OCI-M2 (cell line): ENCODE data around the gene TNPO1.
"Not testable (repeated sequence)": the region's sequence is repeated elsewhere in the genome, so short reads cannot be mapped to it uniquely, and the experiment has no call there.

Source experiments
- DNase-seq: peaks from one replicate; lab custom pipeline; 2025; ENCODE audit not compliant: unreplicated experiment; lab: John Stamatoyannopoulos, UW

TNPO1 gene

GRCh38 chr5:72925336-72926010 is 109.0 kb downstream of the TNPO1 start:
- no peak for DNase-seq

DNA sequence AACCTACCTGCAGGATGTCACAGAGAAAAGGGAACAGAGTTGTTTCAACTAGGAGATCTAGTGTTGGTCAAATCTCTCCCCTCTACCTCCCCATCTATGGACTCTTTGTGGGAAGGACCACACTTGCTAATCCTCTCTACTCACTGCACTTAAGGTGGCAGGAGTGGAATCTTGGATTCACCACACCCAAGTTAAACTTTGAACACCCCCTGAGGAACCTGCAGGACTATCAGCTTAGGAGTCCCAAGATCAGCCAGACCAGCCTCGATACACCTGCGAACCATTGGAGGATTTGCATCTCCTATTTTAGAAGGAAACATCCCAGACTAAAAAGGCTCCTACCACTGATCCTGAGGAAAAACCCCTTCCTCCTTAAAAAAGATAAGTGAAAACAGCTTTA is 116.2 kb downstream of the TNPO1 start:
- not testable (repeated sequence) for DNase-seq

GRCh38 chr5:72934953-72935725 is 118.7 kb downstream of the TNPO1 start:
- not testable (repeated sequence) for DNase-seq

DNA sequence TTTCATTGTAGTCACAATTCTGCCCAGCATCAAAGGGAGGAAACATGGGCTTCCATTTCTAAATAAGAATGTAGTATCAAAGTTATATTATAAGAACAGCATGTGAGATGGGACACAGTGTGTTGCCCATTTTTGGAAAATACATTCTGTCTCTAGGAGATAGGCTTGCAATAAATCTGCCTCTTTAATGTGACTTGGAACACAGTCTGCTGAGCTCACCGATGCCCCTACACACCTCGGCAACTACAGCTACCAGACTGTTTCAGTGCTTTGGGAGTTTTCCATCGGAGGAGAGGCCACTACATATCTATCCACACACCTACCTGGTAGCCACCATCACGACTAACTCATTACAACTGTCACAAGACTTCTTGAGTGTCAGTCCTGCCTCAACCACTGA is 120.4 kb downstream of the TNPO1 start:
- no peak for DNase-seq

DNA sequence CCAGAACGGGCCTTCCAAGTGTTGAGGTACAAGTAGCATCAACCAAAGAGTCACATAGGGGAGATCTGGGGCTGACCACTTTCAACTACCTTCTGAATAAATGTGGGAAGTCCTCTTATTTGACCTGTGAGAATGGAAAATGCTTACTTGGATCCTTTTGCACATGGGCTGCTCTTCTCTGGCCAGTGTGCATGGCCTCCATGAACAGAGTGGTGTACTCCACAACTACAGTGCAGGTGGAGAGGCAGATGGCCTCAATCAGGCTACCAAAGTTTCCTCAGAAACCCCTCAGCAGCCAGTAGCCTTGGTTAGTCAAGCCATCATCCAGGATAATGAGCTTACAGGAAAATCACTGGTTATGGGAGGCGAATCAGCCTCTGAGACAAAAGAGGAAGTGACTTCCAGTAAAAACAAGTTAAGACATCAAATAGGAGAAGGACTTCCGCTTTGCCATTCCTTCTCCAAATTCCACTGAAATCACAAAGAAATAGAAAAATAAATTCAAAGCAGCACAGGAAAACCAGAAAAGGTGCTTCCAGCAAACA is 121.1 kb downstream of the TNPO1 start:
- DNase-seq, result no peak

DNA sequence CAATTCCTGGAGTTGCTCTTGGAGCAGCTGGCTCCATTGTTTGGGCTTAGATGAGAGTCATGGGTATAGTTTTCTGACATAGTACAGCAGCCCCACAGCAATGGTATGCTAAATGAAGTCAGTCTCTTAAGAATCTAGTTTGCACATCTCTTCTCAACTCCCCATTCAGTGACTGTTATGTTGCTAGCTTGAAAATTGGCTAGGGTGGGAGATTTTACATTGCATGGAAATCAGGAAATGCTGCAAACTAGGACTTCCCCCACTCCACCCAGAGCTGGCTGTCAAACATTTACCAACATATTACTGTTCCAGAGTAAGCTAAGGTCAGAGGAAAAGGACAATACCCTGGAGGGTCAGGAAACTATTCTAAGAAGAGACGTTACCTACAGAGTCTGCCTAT is 121.7 kb downstream of the TNPO1 start:
- DNase-seq, result no peak

- no peak for DNase-seq
Measured at GRCh38 chr5:72940082-72940481, 123.6 kb downstream of the TNPO1 start.

DNA sequence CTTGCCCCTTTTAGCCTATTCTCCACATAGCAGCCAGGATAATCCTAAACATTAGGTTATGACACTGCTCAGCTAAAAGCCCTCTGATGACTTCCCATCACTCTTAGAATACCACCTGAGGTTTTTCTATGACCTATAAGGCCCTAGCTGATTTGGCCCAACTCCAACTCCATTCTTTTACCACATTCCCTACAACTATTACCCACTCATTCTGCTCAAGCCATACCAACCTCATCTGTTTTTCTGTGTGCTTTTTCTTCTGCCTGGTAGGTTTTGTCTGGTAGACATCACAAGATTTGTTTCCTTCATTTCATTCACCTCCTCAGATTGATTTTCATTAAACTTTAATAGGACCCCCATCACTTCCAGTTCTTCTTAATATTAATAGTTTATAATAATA is 126.8 kb downstream of the TNPO1 start:
- DNase-seq, result no peak

GRCh38 chr5:72947498-72947897 is 131.0 kb downstream of the TNPO1 start:
- DNase-seq, result no peak

- DNase-seq, result no peak
Measured at GRCh38 chr5:72949481-72949880, 133.0 kb downstream of the TNPO1 start.

- DNase-seq, result no peak
Measured at GRCh38 chr5:72951671-72952468, 135.4 kb downstream of the TNPO1 start.

- no peak for DNase-seq
Measured at GRCh38 chr5:72954389-72954788, 137.9 kb downstream of the TNPO1 start.

DNA sequence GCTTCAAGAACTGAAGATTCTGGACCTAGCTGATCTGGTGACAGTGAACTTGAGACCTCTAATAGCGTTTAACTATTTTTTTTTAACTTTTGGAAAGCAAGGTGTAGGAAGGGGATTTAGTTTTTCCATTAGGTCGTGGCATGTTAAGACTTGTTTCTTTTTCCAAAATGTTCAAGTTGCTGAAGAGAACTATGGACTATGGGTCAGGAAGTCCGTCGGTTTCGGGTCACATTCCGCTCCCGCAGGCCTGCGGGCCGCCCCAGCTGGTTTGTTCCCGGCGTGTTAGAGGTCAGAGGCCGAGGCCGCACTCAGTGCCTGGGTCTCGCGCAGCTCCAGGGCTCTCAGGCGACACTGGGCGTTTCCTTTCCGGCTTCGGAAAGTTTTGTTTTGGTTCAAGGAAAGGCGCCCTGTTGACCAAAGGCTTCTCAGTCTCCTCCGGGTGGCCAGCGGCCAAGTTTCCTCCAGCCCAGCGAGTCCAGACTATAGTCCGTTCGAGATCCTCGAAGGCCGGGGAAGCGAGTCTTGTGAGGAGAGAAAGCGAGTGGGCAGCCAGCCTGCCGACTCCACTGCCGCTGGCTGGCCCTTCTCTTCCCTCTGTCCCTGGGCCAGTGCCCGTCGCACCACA is 138.8 kb downstream of the TNPO1 start:
- no peak for DNase-seq

DNA sequence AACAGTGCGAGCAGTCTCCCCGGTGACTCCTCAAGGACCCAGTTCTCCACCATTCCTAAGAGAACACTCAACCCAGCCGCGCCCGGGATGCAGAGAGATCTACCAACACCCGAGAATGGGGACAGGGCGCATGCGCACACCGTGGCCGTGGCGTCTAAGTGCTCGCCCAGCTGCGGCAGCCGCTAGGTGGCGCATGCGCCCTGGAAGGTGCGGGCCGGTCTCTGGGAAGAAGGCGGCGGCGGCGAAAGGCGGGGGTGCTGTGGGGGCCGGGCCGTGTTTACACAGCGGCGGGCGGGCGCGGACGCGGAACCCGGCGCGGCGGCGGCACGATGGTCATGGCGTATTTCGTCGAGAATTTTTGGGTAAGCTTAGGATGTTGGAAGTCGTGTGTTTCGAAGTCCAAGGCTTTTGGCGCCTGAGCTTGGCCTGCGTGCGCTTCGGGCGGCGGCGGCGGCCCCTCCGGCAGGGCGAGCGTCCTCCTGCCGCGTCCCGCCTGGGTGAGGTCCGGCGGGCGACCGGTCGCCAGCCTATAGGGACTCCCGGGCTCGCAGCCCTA is 139.4 kb downstream of the TNPO1 start, which contains the start of gene FCHO2:
Gene FCHO2, plus strand, starts transcription at position 274 of the 556 bp plus-strand sequence. Its CDS starts 56 bp downstream, at position 330.
- DNase-seq, result peak; percentile 76

DNA sequence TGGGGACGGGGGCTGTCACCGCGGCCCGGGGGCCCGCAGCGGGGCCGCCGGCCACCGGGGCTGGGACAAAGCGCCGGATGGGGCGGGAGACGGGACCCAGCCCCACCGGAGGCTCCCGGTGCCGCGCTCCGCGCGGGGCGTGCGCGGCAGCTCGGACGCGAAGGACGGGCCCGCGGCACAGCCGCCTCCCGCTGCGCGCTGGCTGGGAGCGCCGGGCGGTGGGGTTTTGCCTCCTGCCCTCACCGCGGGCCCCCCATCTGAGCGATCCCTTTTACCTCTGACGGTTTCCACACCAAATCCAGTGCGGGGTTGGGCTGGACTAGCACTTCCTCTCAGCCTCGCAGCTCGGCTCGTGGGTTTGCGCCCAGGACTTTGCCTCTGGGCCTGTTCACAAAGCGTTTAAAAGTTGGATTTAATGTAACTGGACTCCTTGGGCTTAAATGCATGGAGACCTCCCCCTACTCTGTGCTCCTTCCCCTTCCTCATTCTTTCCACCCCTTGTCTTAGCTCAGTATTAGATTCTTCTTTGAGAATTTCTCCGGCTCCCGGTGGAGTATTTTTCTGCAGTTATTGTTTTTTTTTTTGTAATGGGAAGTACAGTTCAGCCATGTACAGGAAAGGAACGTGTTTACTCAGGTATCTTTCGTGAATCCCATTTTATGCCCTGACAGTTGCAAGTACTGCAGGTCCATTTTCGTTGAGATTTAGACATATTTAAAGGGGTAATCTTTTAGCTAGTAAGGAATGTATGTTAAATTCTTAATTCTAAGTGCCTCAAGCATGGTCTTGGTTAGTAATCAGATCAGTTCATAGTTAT is 140.1 kb downstream of the TNPO1 start:
- DNase-seq, result no peak

DNA sequence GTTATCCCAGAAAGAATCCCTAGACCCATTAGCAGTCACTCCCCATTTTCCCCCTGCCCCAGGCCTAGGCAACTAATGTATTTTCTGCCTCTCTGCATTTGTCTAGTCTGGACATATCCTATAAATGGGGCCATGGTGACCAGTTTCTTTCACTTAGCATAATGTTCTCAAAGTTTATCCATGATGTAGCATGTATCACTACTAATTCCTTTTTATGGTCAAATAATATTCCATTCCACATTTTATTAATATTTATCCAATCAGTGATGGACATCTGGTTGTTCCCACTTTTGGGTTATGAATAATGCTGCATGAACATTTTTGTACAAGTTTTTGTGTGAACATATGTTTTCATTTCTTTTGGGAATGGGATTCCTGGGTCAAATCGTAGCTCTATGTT is 140.9 kb downstream of the TNPO1 start:
- DNase-seq, result no peak

GRCh38 chr5:72959257-72959656 is 142.8 kb downstream of the TNPO1 start:
- DNase-seq, result no peak
